Suprapubic skin (tissue), 4 donors: ENCODE measurements around the gene PSAT1. TPM values are rescaled to one million over a fixed set of nuclear protein-coding genes. Genes with fewer than 3 reads are reported as not detected.

Experiments
- DNase-seq, 2 donors: peaks; one replicate each; pipeline ENCODE4 v3.0.0-alpha.2; 2019; ENCODE audit warnings: low spot score in 2 of 2
- H3K27ac ChIP-seq: fragments of 200-600 bp; sonication (generic); one replicate; pipeline ENCODE4 v1.5.1; 2019
- H3K27me3 ChIP-seq: fragments of 200-600 bp; sonication (generic); one replicate; pipeline ENCODE4 v1.5.1; 2019
- H3K36me3 ChIP-seq: fragments of 200-600 bp; sonication (generic); one replicate; pipeline ENCODE4 v1.5.1; 2019
- H3K4me1 ChIP-seq: fragments of 200-600 bp; sonication (generic); one replicate; pipeline ENCODE4 v1.5.1; 2019
- H3K4me3 ChIP-seq: fragments of 200-600 bp; sonication (generic); one replicate; pipeline ENCODE4 v1.5.1; 2019; ENCODE audit warnings: mild to moderate bottlenecking
- H3K9me3 ChIP-seq: fragments of 200-600 bp; sonication (generic); one replicate; pipeline ENCODE4 v1.5.1; 2019
- CTCF ChIP-seq, 2 donors: fragments of 200-600 bp in 1 of 2; fragments of 450-650 bp in 1 of 2; sonication (generic) in 1 of 2; IDR thresholded peaks; one replicate each; pipeline ENCODE4 v1.5.1; 2016 to 2019; ENCODE audit warnings: antibody characterized with exemption in 2 of 2, mild to moderate bottlenecking in 1 of 2, moderate library complexity in 1 of 2
- EP300 ChIP-seq: sonication (generic); formaldehyde crosslinking; IDR thresholded peaks from one replicate; pipeline ENCODE4 v1.6.1; 2017; ENCODE audit warnings: antibody characterized with exemption
- POLR2A ChIP-seq, 2 donors: fragments of 450-650 bp; IDR thresholded peaks; one replicate each; pipeline ENCODE4 v1.6.1; 2017; ENCODE audit warnings: antibody characterized with exemption in 2 of 2, mild to moderate bottlenecking in 2 of 2, moderate library complexity in 2 of 2
- POLR2AphosphoS5 ChIP-seq, 3 donors: sonication (generic); formaldehyde crosslinking; IDR thresholded peaks; one replicate each; pipeline ENCODE4 v1.6.1; 2017; ENCODE audit warnings: antibody characterized with exemption in 3 of 3
- whole genome bisulfite sequencing: methylation state at CpG from one replicate; pipeline ENCODE4 v1.1.5; 2018; 5-methylcytosine and 5-hydroxymethylcytosine counted together
- total RNA-seq, 4 donors: library from RNA; depleted of rRNA; stranded (reverse); fragments of >200 nt; gene quantifications; one replicate each; pipeline ENCODE4 v1.1.0, GENCODE V29; 2016

PSAT1 gene
- total RNA-seq, 4 donors from 2014 or later = 47.4 to 101 (median 75.7) TPM

- Histone ChIP-seq H3K36me3 (peaks cover 39% of the 10 kb centered on the region), H3K27ac (no peak overlapping the region), H3K4me1 (no peaks in the 10 kb centered on the region), H3K27me3 (no peaks in the 10 kb centered on the region), H3K9me3 (no peaks in the 10 kb centered on the region), H3K4me3 (no peak overlapping the region)
- TF ChIP-seq POLR2AphosphoS5 (IDR thresholded peaks at IDR 0.05) (no peak), EP300 (no peak), CTCF (IDR thresholded peaks at IDR 0.05) (no peak), POLR2A (IDR thresholded peaks at IDR 0.05) (no peak)
- WGBS = 94% methylated on average over 5 of the region's 5 CpGs
- DNase-seq = no peak
These were observed 14.2 kb downstream of the PSAT1 start for GRCh38 chr9:78311075-78311474.

- no peaks in the 10 kb centered on the region for H3K27me3 ChIP-seq
- no peak overlapping the region for H3K27ac ChIP-seq
- no peak for DNase-seq
- no peaks in the 10 kb centered on the region for H3K4me1 ChIP-seq
- H3K4me3 ChIP-seq = no peak overlapping the region
- H3K9me3 ChIP-seq = no peaks in the 10 kb centered on the region
- peaks cover 34% of the 10 kb centered on the region for H3K36me3 ChIP-seq
- WGBS = 78% methylated on average over 9 of the region's 9 CpGs
- TF ChIP-seq EP300 (no peak), CTCF (IDR thresholded peaks at IDR 0.05) (no peak), POLR2A (IDR thresholded peaks at IDR 0.05) (no peak)
These were observed 15.1 kb downstream of the PSAT1 start for GRCh38 chr9:78311886-78312524.

GRCh38 chr9:78314550-78314949 lies 17.6 kb downstream of the PSAT1 start:
- no peak overlapping the region for H3K27ac ChIP-seq
- H3K9me3 ChIP-seq = no peaks in the 10 kb centered on the region
- H3K36me3 ChIP-seq = peaks cover 26% of the 10 kb centered on the region
- no peaks in the 10 kb centered on the region for H3K4me1 ChIP-seq
- TF ChIP-seq EP300 = no peak
- TF ChIP-seq CTCF (IDR thresholded peaks at IDR 0.05) = no peak
- TF ChIP-seq POLR2AphosphoS5 (IDR thresholded peaks at IDR 0.05) = no peak
- TF ChIP-seq POLR2A (IDR thresholded peaks at IDR 0.05) = no peak
- WGBS = 96% methylated on average over 5 of the region's 5 CpGs
- H3K4me3 ChIP-seq = no peak overlapping the region
- no peaks in the 10 kb centered on the region for H3K27me3 ChIP-seq
- peak in 1 of 2 donors; percentile 48 for DNase-seq

- H3K4me3 ChIP-seq = no peak overlapping the region
- no peak for DNase-seq
- no peaks in the 10 kb centered on the region for H3K4me1 ChIP-seq
- TF ChIP-seq EP300 (no peak), CTCF (IDR thresholded peaks at IDR 0.05) (no peak), POLR2AphosphoS5 (IDR thresholded peaks at IDR 0.05) (no peak), POLR2A (IDR thresholded peaks at IDR 0.05) (no peak)
- H3K36me3 ChIP-seq = peaks cover 27% of the 10 kb centered on the region
- no peaks in the 10 kb centered on the region for H3K9me3 ChIP-seq
- H3K27me3 ChIP-seq = no peaks in the 10 kb centered on the region
- H3K27ac ChIP-seq = no peak overlapping the region
- WGBS = 58% methylated on average over 5 of the region's 8 CpGs
These were observed 18.3 kb downstream of the PSAT1 start for GRCh38 chr9:78314953-78315870.
